GM19463 (cell line): Measurements from ENCODE around the gene ZSWIM6.

Experiments used
- ATAC-seq: cut with Tn5 transposase; IDR thresholded peaks from one replicate; pipeline ENCODE4 v1.9.1; 2021; ENCODE audit warnings: mild to moderate bottlenecking, moderate library complexity; ENCODE audit not compliant: unreplicated experiment

The ZSWIM6 gene

GRCh38 chr5:61468483-61468865, 136.4 kb downstream of the ZSWIM6 start:
- ATAC-seq: no peak

GRCh38 chr5:61471352-61471751, 139.3 kb downstream of the ZSWIM6 start:
- ATAC-seq: no peak

GRCh38 chr5:61472172-61472958, 140.3 kb downstream of the ZSWIM6 start:
- ATAC-seq: no peak

- ATAC-seq: no peak
Measured at GRCh38 chr5:61474746-61475145, 142.7 kb downstream of the ZSWIM6 start.

- ATAC-seq: no peak
Measured at GRCh38 chr5:61477788-61478187, 145.7 kb downstream of the ZSWIM6 start.

- ATAC-seq: no peak
Measured at GRCh38 chr5:61479850-61480614, 148.0 kb downstream of the ZSWIM6 start.

GRCh38 chr5:61482980-61483379, 150.9 kb downstream of the ZSWIM6 start:
- no peak for ATAC-seq

GRCh38 chr5:61486476-61486875, 154.4 kb downstream of the ZSWIM6 start:
- no peak for ATAC-seq

- ATAC-seq: no peak
Measured at GRCh38 chr5:61489574-61489973, 157.5 kb downstream of the ZSWIM6 start.

- no peak for ATAC-seq
Measured at GRCh38 chr5:61491861-61492260, 159.8 kb downstream of the ZSWIM6 start.

GRCh38 chr5:61493973-61494372, 161.9 kb downstream of the ZSWIM6 start:
- no peak for ATAC-seq

GRCh38 chr5:61496446-61496845, 164.4 kb downstream of the ZSWIM6 start:
- ATAC-seq: no peak

GRCh38 chr5:61496860-61497259, 164.8 kb downstream of the ZSWIM6 start:
- no peak for ATAC-seq

GRCh38 chr5:61498121-61498520, 166.1 kb downstream of the ZSWIM6 start:
- no peak for ATAC-seq

- ATAC-seq: no peak
Measured at GRCh38 chr5:61501971-61502370, 169.9 kb downstream of the ZSWIM6 start.

GRCh38 chr5:61504143-61504770, 172.2 kb downstream of the ZSWIM6 start:
- ATAC-seq: no peak

- ATAC-seq: no peak
Measured at GRCh38 chr5:61505281-61505680, 173.2 kb downstream of the ZSWIM6 start.

- no peak for ATAC-seq
Measured at GRCh38 chr5:61507232-61507631, 175.2 kb downstream of the ZSWIM6 start.

GRCh38 chr5:61516946-61517345, 184.9 kb downstream of the ZSWIM6 start:
- no peak for ATAC-seq

- ATAC-seq: no peak
Measured at GRCh38 chr5:61519728-61520277, 187.7 kb downstream of the ZSWIM6 start.

GRCh38 chr5:61523073-61523472, 191.0 kb downstream of the ZSWIM6 start:
- no peak for ATAC-seq

GRCh38 chr5:61523997-61524396, 191.9 kb downstream of the ZSWIM6 start:
- ATAC-seq: no peak
